PC-3 (cell line): ENCODE results near the gene CEP83.

Source experiments
- CTCF ChIP-seq: fragments of 300-600 bp; sonication (generic); conservative IDR thresholded peaks from 2 replicates; pipeline ENCODE4 v1.5.1; 2017; ENCODE audit warnings: antibody characterized with exemption, low read depth, mild to moderate bottlenecking, low read length
- EZH2phosphoT487 ChIP-seq: fragments of 300-600 bp; sonication (generic); IDR thresholded peaks from 2 replicates; pipeline ENCODE4 v1.6.1; 2018; ENCODE audit warnings: mild to moderate bottlenecking, antibody characterized with exemption, low read length, borderline replicate concordance

DNA sequence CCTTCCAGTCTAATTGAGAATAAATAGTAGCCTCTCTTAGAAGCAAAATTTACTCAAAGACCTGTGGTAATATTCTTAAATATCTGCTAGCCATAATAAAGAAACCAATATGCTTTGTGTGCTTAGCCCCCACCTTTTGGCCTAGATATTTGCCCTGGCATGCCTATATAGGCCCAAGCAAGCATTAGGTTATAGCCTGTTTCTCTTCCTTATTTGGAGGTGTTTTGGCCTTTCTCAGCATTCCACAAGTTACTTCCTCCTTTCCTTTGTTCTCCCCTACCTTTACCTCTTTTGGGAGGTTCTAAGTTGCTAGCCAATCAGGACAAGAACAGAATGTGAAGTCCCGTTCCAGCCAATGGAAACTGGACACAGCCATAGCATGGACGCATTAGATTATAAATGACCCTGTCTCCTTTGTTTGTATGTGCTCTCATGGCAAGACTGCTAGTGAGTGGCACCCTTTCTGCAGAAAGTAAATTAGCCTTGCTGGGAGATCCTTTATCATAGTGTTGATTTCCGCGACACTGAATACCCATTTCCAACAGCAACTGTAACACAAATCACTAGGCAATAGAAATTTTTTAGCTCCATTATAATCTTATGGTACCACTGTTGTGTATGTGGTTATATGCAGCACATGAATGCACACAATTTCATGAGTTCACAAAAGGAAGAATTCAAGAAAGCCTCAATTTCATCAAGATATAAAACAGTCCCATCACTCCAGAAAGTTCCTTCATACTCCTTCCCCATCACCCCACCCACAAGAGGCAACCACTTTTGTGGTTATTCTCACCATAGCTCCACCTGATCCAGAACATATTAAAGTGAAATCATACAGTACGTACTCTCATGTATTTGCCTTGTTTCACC, 37.6 kb downstream of the CEP83 start:
- TF ChIP-seq CTCF (no peak), EZH2phosphoT487 (no peak)
